ENCODE results near the gene RNU7-1. TPM values are rescaled to one million over a fixed set of nuclear protein-coding genes. Genes with fewer than 3 reads are reported as not detected.

Gene RNU7-1
- total and polyA plus RNA-seq, 2 of the 4 experiments (the other 2 are of a cell fraction), result not detected

DNA sequence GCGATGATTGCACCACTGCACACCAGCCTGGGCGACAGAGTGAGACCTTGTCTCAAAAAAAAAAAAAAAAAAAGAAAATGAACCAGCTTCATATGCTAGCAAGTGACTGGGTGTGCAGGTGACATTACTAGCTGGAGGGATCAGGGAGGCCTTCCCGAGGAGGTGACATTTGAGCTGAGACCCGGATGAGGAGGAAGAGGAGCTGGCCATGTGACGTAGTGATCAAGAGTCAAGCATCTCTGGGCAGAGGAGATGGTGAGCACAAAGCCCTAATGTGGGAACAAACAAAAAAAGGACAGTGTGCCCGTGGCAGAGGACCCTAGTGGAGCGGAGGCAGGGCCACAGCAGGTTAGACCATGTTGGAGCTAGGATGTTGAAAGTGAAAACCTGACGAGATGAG, 4.0 kb downstream of the RNU7-1 start:
- 82% methylated on average over 4 of the region's 8 CpGs; no CpG with 5 or more reads in 1 of the 2 experiments for WGBS, 2 experiments (ENCODE audit: extremely low coverage in 2 of 2, insufficient read length in 1 of 2)
- no peak overlapping the region for H3K56ac ChIP-seq (ENCODE audit: extremely low read depth, insufficient read depth, low read length)
- no peaks in the 10 kb centered on the region; the same call in 1 of the 2 replicates for H4K20me1 ChIP-seq (ENCODE audit: insufficient read depth, low read length)
- no peaks in the 10 kb centered on the region for H3K9me3 ChIP-seq (ENCODE audit: control insufficient read depth, insufficient read depth, low read length)
- H2BK120ac ChIP-seq (ENCODE audit: low read depth, low read length), result no peak overlapping the region
- no peak overlapping the region for H4K91ac ChIP-seq (ENCODE audit: insufficient read depth, low read depth, low read length)
- no peak overlapping the region for H3K9ac ChIP-seq (ENCODE audit: low read depth, low read length)
- peaks cover 4% of the 10 kb centered on the region for H3K36me3 ChIP-seq (ENCODE audit: control insufficient read depth, insufficient read depth, low read length)
- no peak overlapping the region for H3K4me2 ChIP-seq (ENCODE audit: low read depth, low read length)
- TF ChIP-seq, protein P1, sequence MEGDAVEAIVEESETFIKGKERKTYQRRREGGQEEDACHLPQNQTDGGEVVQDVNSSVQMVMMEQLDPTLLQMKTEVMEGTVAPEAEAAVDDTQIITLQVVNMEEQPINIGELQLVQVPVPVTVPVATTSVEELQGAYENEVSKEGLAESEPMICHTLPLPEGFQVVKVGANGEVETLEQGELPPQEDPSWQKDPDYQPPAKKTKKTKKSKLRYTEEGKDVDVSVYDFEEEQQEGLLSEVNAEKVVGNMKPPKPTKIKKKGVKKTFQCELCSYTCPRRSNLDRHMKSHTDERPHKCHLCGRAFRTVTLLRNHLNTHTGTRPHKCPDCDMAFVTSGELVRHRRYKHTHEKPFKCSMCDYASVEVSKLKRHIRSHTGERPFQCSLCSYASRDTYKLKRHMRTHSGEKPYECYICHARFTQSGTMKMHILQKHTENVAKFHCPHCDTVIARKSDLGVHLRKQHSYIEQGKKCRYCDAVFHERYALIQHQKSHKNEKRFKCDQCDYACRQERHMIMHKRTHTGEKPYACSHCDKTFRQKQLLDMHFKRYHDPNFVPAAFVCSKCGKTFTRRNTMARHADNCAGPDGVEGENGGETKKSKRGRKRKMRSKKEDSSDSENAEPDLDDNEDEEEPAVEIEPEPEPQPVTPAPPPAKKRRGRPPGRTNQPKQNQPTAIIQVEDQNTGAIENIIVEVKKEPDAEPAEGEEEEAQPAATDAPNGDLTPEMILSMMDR (conservative IDR thresholded peaks at IDR 0.05; ENCODE audit: low read depth, low read length), result no peak
- TF ChIP-seq BHLHE40 (IDR thresholded peaks at IDR 0.05; ENCODE audit: low read depth, low read length), result no peak
- no peak for TF ChIP-seq RAD21 (IDR thresholded peaks at IDR 0.05; ENCODE audit: low read length)
- TF ChIP-seq, protein P2, sequence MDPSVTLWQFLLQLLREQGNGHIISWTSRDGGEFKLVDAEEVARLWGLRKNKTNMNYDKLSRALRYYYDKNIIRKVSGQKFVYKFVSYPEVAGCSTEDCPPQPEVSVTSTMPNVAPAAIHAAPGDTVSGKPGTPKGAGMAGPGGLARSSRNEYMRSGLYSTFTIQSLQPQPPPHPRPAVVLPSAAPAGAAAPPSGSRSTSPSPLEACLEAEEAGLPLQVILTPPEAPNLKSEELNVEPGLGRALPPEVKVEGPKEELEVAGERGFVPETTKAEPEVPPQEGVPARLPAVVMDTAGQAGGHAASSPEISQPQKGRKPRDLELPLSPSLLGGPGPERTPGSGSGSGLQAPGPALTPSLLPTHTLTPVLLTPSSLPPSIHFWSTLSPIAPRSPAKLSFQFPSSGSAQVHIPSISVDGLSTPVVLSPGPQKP (IDR thresholded peaks at IDR 0.05; ENCODE audit: borderline replicate concordance, low read depth, low read length), result no peak
- TF ChIP-seq MAFK (IDR thresholded peaks at IDR 0.05; ENCODE audit: low read depth, low read length), result no peak
- TF ChIP-seq MAZ (IDR thresholded peaks at IDR 0.05; ENCODE audit: borderline replicate concordance, low read depth, low read length), result no peak
- TF ChIP-seq RFX5 (IDR thresholded peaks at IDR 0.05; ENCODE audit: low read depth, low read length), result no peak
- no peak for TF ChIP-seq MXI1 (IDR thresholded peaks at IDR 0.05; ENCODE audit: borderline replicate concordance, low read depth, low read length)
- no peak for TF ChIP-seq POLR2A (IDR thresholded peaks at IDR 0.05; ENCODE audit: low read depth, low read length)
- TF ChIP-seq RCOR1 (IDR thresholded peaks at IDR 0.05; ENCODE audit: insufficient replicate concordance, low read length), result no peak
- no peak for TF ChIP-seq FOS (IDR thresholded peaks at IDR 0.05; ENCODE audit: low read depth, low read length)
- TF ChIP-seq, protein P3, sequence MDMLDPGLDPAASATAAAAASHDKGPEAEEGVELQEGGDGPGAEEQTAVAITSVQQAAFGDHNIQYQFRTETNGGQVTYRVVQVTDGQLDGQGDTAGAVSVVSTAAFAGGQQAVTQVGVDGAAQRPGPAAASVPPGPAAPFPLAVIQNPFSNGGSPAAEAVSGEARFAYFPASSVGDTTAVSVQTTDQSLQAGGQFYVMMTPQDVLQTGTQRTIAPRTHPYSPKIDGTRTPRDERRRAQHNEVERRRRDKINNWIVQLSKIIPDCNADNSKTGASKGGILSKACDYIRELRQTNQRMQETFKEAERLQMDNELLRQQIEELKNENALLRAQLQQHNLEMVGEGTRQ (IDR thresholded peaks at IDR 0.05; ENCODE audit: low read depth, low read length), result no peak
- TF ChIP-seq NFE2L2 (IDR thresholded peaks at IDR 0.05; ENCODE audit: low read depth, low read length), result no peak
- TF ChIP-seq SMC3 (IDR thresholded peaks at IDR 0.05; ENCODE audit: low read depth, low read length), result no peak
- no TSS peak for BruUV-seq (replicated peaks)
- ChIA-PET POLR2A (ENCODE audit: unreplicated experiment) (no interaction called here), CTCF (interaction anchor here (0.6 to 0.7 kb wide), 2 partner anchors 69 to 199 kb away, joined by 4 to 5 read pairs; no protein-coding TSS in a partner anchor)
- no peak overlapping the region for H2AK5ac ChIP-seq (ENCODE audit: low read depth, low read length)
- H3K79me1 ChIP-seq (ENCODE audit: low read depth in 1 of 2, low read length in 2 of 2), result peaks cover 8 to 13% of the 10 kb centered on the region in 2 experiments; a peak in 3 of 4 replicates
- H3K27ac ChIP-seq (ENCODE audit: insufficient read depth, low read length), result no peak overlapping the region
- no peak overlapping the region for H3K4ac ChIP-seq (ENCODE audit: low read depth, low read length)
- H4K8ac ChIP-seq (ENCODE audit: low read depth in 2 of 2, low read length in 2 of 2), result no peak overlapping the region
- no peak overlapping the region for H2AFZ ChIP-seq (replicated peaks; ENCODE audit: low read length, poor library complexity)
- in situ Hi-C loops (cut with MboI; ENCODE audit: low sequenced_read_pairs), result loop anchor here (10.0 kb wide), 1 partner anchor 167 kb away; no protein-coding TSS in a partner anchor
- ATAC-seq (ENCODE audit: low read depth) (no peak), DNase-seq (no peak)
- intact Hi-C loops (cut with micrococcal nuclease), result no loop called here
- H2BK5ac ChIP-seq (ENCODE audit: low read depth, low read length, poor library complexity, severe bottlenecking), result no peak overlapping the region
- H3K14ac ChIP-seq (replicated peaks; ENCODE audit: low read depth, low read length), result no peak overlapping the region
- no peak overlapping the region for H3K23ac ChIP-seq (ENCODE audit: low read depth, low read length)
- no peaks in the 10 kb centered on the region for H3K27me3 ChIP-seq (ENCODE audit: control insufficient read depth, insufficient read depth, low read length)
- H2BK15ac ChIP-seq (ENCODE audit: low read depth, low read length), result no peak overlapping the region
- H4K5ac ChIP-seq (ENCODE audit: low read depth, low read length), result no peak overlapping the region
- H3K18ac ChIP-seq (ENCODE audit: low read depth, low read length), result no peak overlapping the region
- dilution Hi-C loops (cut with HindIII; ENCODE audit: low sequenced_read_pairs, unreplicated experiment), result no loop called here
- 0 out of 2 replicates have a peak, but pooled peaks cover 2% of the 10 kb centered on the region for H3K9me1 ChIP-seq (ENCODE audit: insufficient read depth, low read length)
- no peak overlapping the region for H2AK9ac ChIP-seq (replicated peaks; ENCODE audit: low read depth, low read length, poor library complexity)
- no peak overlapping the region for H3K4me3 ChIP-seq (ENCODE audit: insufficient read depth, low read depth, low read length)
- peaks cover 5% of the 10 kb centered on the region; the same call in 1 of the 2 replicates for H3K4me1 ChIP-seq (ENCODE audit: control insufficient read depth, insufficient read depth, low read length)
- no peak overlapping the region for H2BK20ac ChIP-seq (ENCODE audit: low read depth, low read length)

Data from IMR-90 (cell line).